Hematopoietic multipotent progenitor cell treated with erythropoietin and hydrocortisone succinate and interleukin-3 and kit ligand, for 8 days (in vitro differentiated cells): ENCODE measurements around the gene PCDHGB2.
A peak's percentile ranks its signal among the peaks of the same experiment; 100 is the strongest.
"Not testable (repeated sequence)": the region's sequence is repeated elsewhere in the genome, so short reads cannot be mapped to it uniquely, and the experiment has no call there.

ENCODE experiments used
- DNase-seq: peaks from one replicate; pipeline ENCODE4 v3.0.0-alpha.2; 2015

Gene PCDHGB2

DNA sequence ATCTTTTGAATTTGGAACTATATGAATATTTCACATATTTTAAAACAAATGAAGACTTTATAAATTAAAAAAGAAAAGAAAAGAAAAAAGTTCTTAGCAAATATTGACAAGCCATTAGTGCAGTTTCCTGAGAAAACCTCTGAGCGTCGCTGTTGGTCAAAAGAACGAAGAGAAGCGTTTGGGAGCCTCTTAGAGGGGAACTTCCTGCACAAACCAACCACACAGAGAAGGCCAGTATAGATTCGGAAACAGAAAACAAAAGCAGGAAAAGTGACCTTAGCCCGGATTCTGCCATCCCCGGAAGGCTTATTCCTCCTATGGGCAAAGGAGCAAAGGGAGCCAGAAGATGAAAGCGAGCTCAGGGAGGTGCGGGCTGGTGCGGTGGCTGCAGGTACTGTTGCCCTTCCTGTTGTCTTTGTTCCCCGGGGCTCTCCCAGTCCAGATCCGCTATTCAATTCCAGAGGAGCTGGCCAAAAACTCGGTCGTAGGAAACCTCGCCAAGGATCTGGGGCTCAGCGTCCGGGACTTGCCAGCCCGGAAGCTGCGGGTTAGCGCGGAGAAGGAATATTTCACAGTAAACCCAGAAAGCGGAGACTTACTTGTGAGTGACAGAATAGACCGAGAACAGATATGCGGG, at the start of gene PCDHGB2:
Gene PCDHGB2 (plus strand): TSS at position 205 of the 637 bp plus-strand sequence. CDS start 142 bp downstream, at position 347.
- peak; percentile 18 for DNase-seq

DNA sequence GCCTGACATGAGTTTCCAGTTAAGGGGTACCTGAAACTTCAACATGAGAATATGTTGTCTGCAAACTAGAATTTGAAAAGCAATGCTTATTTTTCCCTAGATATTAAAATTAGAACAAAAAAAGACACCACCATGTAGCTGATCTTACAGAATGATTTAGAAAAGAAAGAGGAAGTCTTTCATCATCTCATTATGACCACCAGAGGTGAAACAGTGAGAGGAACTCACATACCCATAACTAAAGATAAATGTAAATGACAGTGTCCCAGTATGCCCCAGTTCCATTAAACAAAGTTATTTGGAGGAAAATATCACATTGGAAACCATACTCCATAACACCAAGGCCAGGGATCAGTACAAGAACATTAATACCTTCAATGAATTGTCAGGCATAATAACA, 46.1 kb upstream of the PCDHGB2 start:
- no peak for DNase-seq

DNA sequence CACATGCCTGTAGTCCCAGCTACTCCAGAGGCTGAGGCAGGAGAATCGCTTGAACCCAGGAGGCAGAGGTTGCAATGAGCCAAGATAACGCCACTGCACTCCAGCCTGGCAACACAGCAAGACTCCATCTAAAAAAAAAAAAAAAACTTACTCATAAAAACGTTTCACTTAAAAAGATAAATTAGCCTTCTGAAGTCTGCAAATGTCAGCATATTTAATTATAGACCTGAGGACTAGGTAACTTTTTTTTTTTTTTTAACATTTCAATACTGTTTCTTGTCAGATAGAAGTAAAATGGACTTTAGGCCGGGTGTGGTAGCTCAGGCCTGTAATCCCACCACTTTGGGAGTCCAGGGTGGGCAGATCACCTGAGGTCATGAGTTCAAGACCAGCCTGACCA, 42.8 kb upstream of the PCDHGB2 start:
- DNase-seq, result not testable (repeated sequence)

DNA sequence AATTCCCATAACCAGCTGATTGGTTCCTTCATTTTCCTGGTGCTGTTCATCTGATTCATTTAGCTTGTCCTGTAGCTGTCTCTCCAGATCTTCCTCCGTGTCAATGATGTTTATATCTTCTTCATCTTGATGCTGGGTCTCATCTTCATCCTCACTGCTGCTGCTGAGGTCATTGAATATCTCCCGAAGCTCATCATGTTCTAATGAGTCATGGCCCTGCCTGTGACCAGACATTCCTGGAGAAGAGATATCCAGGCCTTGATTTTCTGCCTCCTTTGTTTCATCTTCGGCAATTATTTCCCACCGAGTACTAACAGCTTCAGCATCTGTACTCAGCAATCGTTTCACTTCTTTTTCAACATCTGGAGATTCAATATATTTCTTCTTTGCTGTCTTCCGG, 40.6 kb upstream of the PCDHGB2 start:
- no peak for DNase-seq

DNA sequence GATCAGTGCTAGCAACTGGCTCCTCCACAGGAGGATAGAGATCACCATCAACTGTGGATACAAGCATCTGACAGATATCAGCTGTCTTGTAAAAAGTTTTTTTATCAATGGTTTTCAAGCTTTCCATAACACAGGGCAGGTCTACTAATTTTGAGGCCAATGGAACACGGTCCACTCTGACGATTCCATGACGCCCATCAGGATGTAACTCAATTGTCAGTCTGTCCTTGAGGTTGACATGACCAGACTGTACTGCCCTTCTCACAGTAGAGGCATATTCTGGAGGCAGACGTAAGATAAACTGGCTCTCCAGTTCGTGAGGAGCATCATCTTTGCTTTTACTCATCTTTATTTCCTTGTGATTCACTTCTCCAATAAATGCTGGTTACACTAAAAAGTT, 40.1 kb upstream of the PCDHGB2 start:
- DNase-seq, result no peak

DNA sequence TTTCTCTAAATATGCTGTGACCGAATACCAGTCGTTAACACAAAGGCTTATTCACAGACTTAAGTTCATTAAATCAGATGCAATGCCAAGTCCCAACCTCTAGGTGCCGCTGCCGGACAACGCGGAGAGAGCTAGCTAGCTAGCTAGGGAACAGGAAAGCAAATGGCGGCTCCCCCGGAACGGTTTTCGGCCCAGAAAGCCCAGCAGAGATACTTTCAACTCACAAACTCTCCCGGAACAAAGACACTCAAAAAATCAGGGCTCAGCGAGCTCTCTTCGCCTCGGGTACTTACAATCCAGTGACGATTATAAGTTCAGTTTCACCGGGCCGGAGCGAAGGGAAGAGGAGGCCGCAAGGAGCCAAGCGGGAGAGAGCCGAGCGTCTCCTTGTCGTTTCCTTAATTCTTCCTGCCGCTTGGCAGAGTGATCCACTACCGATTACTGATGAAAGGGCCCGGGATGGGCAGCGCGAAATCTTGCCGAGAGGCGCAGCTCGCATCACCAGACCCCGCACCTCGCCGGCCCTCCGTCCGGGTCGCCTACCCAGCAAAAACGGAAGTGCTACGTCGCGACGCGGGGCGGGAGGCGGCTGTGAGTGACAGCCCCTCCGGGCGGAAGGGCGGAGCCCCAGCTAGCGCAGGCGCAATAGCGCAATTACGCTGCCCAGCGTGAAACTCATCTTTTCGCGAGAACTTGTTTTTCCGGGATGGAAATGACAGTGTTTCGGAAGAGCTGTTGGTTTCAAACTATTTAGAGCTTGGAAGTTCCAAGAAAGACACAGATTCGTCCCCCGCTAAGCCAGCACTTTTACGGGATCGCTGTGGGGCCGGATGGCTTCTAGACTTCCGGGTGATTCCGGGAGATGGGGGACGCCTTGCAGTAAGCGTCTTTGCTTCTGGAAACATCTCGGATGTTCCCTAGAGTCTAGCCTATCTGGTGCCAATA, 39.3 kb upstream of the PCDHGB2 start, which contains the start of gene TAF7:
Gene TAF7 (minus strand): TSS at position 560 of the 945 bp plus-strand sequence. CDS start 740 bp downstream, outside the sequence.
- DNase-seq, result peak; percentile 96

DNA sequence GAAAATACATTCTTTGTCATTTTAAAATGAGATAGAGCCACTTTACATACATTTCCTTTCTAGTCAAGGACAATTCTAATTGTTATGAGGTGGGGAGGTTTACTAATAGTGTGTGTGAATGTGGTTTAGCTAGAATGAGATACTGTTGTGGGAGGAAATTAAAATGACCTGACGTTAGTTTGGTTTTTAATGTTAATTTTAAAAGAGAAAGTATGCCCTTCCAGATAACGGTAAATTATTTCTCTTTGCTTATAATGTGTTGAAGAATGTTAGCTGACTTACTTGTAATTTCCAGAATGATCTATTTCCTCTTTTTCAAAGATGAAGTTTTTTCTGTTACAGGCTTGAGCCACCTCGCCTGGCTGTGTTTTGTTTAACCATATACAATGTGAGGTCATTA, 37.5 kb upstream of the PCDHGB2 start:
- DNase-seq, result no peak

DNA sequence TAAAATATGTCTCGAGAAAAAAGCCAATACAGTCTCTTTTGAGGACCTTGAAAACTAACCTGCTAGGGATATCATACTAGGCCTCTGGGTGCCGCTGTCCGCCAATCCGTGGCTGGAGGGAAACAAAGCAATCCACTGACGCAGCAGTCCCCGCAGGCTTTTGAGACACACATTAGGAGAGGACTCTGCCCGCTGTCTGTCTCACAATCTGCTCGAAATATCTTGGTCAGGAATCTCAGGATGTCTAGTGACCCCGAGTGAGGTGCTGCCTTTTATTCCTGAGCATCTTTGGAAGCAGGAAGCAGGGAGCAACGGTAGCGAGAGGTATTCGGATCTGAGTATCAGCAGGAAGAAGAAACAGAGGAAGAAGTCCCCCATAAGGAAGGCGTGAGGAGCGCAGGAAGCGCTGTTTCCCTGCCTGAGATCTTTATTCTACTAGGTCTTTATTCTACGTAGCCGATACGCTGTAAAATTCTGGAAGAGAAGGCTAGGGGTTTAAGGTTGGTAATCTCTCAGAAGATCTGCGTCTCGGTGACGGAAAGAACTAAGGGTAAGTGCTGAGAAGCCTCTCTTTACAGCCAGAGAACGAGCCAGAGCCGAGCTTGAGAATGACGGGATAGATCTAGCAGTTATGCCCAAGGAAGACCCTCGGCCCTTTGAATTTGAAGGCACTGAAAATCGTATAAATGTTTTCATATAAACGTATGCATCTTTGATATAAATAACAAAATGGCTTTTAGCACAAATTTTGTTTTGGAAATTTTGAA, 33.5 kb upstream of the PCDHGB2 start:
- DNase-seq, result peak; percentile 21

DNA sequence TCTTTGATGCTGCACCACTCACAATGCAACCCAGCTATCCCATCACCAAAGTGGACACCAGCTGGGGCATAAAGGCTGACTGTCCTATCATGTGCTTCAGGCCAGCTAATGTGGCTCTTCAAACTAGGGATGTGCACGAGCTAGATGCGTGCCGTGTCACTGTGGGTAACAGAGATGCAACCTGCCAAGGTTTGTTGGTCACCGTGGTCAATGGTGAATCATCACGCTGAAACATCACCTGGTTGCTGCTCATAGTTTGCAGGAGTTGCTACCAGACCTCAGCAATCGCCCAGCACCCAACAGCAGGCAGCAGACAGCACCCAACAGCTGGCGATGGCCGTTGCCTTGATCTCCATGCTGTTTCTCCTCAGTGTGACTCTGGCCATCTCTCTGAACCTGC, 31.6 kb upstream of the PCDHGB2 start:
- no peak for DNase-seq

DNA sequence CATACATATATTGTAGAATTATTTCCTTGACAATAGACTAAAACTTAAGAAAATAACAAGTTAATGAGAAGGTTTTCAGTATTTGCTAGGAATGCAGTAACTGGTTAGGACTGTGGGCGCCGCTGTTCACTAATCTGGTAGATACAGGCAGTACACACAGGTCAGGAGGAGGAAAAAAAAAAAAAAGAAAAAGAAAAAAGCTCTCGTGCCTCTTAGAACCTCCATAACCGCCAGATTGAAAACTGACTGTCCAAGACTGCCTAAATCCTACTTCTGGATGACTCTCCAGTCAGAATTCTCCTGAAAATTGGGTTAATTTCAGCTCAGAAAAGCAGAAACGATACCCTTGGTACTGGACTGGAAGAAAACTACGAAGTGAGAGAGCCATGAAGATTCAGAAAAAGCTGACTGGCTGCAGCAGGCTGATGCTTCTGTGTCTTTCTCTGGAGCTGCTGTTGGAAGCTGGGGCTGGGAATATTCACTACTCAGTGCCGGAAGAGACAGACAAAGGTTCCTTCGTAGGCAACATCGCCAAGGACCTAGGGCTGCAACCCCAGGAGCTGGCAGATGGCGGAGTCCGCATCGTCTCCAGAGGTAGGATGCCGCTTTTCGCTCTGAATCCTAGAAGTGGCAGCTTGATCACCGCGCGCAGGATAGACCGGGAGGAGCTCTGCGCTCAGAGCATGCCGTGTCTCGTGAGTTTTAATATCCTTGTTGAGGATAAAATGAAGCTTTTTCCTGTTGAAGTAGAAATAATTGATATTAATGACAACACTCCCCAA, 29.3 kb upstream of the PCDHGB2 start, which contains the start of gene PCDHGA1:
Gene PCDHGA1 (plus strand): TSS at position 216 of the 782 bp plus-strand sequence.
- DNase-seq, result no peak

DNA sequence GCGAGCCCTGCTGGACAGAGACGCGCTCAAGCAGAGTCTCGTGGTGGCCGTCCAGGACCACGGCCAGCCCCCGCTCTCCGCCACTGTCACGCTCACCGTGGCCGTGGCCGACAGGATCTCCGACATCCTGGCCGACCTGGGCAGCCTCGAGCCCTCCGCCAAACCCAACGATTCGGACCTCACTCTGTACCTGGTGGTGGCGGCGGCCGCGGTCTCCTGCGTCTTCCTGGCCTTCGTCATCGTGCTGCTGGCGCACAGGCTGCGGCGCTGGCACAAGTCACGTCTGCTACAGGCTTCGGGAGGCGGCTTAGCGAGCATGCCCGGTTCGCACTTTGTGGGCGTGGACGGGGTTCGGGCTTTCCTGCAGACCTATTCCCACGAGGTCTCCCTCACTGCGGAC, 27.2 kb upstream of the PCDHGB2 start:
- not testable (repeated sequence) for DNase-seq

DNA sequence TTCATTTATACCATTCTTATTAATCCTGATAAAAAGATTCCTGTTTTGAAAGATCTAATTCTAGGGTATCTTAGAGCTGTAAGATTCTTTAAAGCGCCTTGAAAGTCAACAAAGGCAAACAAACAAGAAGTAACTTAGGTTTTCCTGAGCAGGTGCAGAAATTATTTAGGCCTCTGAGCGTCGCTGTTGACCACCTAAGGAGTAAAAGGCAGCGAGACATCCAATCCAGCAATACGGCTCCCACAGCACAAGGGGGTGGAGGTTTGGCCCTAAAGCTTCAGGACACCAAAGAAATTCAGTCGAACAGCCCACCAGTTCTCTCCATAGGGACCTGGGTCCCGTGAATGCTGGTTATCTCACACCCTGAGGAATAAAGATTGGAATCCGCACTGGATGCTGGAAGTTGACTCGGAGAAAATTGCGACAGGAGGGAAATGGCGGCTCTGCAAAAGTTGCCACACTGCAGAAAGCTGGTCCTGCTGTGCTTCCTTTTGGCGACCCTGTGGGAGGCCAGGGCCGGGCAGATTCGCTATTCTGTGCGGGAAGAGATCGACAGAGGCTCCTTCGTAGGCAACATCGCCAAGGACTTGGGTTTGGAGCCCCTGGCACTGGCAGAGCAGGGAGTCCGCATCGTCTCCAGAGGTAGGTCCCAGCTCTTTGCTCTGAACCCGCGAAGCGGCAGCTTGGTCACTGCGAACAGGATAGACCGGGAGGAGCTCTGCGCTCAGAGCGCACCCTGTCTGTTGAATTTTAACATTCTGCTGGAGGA, 21.1 kb upstream of the PCDHGB2 start, which contains the start of gene PCDHGA2:
Gene PCDHGA2 (plus strand): TSS at position 223 of the 769 bp plus-strand sequence.
- DNase-seq, result peak; percentile 19

DNA sequence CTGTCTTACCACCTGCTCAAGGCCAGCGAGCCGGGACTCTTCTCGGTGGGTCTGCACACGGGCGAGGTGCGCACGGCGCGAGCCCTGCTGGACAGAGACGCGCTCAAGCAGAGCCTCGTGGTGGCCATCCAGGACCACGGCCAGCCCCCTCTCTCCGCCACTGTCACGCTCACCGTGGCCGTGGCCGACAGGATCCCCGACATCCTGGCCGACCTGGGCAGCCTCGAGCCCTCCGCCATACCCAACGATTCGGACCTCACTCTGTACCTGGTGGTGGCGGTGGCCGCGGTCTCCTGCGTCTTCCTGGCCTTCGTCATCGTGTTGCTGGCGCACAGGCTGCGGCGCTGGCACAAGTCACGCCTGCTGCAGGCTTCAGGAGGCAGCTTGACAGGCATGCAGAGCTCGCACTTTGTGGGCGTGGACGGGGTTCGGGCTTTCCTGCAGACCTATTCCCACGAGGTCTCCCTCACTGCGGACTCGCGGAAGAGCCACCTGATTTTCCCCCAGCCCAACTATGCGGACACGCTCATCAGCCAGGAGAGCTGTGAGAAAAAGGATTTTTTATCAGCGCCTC, 18.9 kb upstream of the PCDHGB2 start:
- not testable (repeated sequence) for DNase-seq

DNA sequence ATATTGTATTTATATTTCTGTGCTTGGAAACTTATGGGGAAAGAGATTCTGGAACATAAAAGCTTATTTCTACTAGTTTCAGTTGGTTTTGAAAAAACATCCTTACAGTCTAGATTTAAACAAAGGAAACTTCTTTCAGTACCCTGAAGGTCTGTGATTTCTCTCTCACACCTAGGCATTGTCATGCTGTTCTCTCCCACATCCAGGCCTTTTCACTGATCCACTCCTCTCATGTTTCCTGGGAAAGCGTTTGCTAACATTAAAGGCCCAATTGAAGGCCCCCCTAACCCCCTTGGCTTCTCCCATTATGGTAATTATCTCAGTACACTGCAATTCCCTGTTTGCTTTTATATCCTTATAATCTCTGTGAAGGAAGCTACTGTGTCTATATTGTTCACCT, 17.0 kb upstream of the PCDHGB2 start:
- no peak for DNase-seq

DNA sequence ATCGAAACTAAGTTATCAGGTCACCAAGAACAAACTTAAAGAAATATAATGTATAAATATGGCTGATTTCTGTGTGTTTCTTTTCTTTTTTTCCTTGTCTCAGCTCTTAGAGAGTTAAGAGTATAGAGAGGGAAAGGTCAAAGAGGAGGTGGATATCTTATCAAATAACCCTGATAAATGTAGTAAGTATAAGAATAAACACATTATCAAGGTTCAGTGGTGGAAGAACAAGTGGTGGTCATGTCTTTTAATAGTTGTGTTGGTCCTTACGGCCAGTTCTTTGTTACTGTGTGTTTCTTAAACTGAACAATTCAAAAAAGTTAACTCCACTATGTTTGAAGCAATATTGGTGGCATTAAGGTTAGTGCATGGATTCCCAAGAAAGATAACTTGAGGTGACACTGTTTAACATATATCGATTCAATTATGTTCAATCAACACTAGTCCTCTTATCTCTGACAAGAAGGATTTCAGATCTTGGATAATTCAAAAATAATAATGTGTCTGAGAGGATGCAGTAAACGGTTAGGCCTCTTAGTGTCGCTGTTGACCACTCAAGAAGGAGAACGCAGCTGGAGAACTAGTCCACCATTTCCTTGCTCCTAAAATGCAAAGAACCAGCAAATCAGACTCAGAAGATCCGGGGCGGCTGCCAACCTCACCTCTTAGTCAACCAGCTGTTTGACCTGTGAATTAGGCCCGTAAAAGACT, 16.4 kb upstream of the PCDHGB2 start, which contains the start of gene PCDHGA3:
Gene PCDHGA3 (plus strand): TSS at position 588 of the 711 bp plus-strand sequence. CDS start 205 bp downstream, outside the sequence.
- peak; percentile 31 for DNase-seq

DNA sequence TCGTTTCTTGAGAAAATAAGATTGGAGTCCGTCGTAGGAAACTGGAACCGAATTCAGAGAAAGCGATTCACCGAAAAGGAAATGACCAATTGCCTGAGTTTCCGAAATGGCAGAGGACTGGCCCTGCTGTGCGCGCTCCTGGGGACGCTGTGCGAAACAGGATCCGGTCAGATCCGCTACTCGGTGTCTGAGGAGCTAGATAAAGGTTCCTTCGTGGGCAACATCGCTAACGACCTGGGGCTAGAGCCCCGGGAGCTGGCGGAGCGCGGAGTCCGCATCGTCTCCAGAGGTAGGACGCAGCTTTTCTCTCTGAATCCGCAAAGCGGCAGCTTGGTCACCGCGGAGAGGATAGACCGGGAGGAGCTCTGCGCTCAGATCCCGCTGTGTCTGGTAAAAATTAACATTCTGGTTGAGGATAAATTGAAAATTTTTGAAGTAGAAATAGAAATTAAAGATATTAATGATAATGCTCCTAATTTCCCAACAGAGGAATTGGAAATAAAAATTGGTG, 15.8 kb upstream of the PCDHGB2 start:
- no peak for DNase-seq

DNA sequence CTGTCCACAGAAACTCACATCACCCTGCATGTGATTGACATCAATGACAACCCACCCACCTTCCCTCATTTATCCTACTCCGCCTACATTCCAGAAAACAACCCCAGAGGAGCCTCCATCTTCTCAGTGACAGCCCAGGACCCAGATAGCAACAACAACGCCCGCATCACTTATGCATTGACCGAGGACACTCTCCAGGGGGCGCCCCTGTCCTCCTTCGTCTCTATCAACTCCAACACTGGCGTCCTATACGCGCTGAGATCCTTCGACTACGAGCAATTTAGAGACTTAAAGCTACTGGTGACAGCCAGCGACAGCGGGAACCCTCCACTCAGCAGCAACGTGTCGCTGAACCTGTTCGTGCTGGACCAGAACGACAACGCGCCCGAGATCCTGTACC, 14.5 kb upstream of the PCDHGB2 start:
- no peak for DNase-seq

DNA sequence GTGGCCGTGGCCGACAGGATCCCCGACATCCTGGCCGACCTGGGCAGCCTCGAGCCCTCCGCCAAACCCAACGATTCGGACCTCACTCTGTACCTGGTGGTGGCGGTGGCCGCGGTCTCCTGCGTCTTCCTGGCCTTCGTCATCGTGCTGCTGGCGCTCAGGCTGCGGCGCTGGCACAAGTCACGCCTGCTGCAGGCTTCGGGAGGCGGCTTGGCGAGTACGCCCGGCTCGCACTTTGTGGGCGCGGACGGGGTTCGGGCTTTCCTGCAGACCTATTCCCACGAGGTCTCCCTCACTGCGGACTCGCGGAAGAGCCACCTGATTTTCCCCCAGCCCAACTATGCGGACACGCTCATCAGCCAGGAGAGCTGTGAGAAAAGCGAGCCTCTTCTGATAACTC, 13.8 kb upstream of the PCDHGB2 start:
- not testable (repeated sequence) for DNase-seq

DNA sequence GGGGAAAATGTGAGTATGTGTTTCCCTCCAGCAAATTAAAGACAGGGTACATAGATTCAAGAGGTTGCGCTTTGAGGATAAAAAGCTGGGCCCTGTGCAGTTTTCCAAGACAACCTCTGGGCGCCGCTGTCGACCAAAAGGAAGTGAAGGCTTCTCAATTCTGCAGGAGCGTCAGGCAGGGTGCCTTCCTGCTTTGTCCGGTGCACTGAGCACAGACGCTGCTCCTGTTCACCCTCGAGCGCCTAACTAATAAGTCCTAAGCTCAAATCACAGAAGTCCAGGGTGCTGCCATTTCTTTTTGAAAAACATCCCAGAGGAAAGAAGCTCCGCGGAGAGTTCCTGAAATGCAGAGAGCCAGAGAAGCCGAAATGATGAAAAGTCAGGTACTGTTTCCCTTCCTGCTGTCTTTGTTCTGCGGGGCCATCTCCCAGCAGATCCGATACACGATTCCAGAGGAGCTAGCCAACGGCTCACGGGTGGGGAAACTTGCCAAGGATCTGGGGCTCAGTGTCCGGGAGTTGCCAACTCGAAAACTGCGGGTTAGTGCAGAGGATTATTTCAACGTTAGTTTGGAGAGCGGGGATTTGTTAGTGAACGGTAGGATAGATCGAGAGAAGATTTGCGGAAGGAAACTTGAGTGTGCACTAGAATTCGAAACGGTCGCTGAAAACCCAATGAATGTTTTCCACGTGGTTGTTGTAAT, 9.7 kb upstream of the PCDHGB2 start, which contains the start of gene PCDHGB1:
Gene PCDHGB1 (plus strand): TSS at position 183 of the 703 bp plus-strand sequence. CDS start 162 bp downstream, at position 345.
- DNase-seq, result peak; percentile 40
